T47D (cell line): ENCODE measurements around the gene MAP4K5.

Experiments used
- DNase-seq, 2 experiments: peaks; one replicate each; pipeline versions ENCODE4 v3.0.0 to v3.0.0-alpha.2; 2011 to 2012; ENCODE audit warnings: low read depth in 1 of 2, low spot score in 1 of 2
- JUND ChIP-seq: IDR thresholded peaks from 2 replicates; pipeline ENCODE4 v1.6.1; 2012; ENCODE audit warnings: low read depth
- in situ Hi-C: cut with HindIII; loops from 2 replicates; pipeline ENCODE4 v1.10.0; 2016; ENCODE audit warnings: low sequenced_read_pairs, low pct_unique_long_range_greater_than_20kb

Gene MAP4K5

GRCh38 chr14:50400461-50400860 lies 131.9 kb downstream of the MAP4K5 start:
- no peak for TF ChIP-seq JUND
- in situ Hi-C loops, result no loop called here

GRCh38 chr14:50399251-50400032 lies 132.9 kb downstream of the MAP4K5 start:
- TF ChIP-seq JUND, result no peak
- DNase-seq, result peak; percentile 26 to 80
- in situ Hi-C loops, result no loop called here

More at GRCh38 chr14:50400461-50400860, 131.9 kb downstream of the MAP4K5 start:
- no peak for DNase-seq

- no peak for TF ChIP-seq JUND
- DNase-seq, result no peak
- in situ Hi-C loops, result no loop called here
These were observed 134.2 kb downstream of the MAP4K5 start for GRCh38 chr14:50398189-50398580.

GRCh38 chr14:50397390-50398188 lies 134.8 kb downstream of the MAP4K5 start:
- in situ Hi-C loops, result no loop called here
- no peak for DNase-seq
- TF ChIP-seq JUND, result no peak

GRCh38 chr14:50396631-50397389 lies 135.6 kb downstream of the MAP4K5 start, which contains the start of gene CDKL1:
CDKL1 (minus strand) TSS chr14:50396881; CDS start chr14:50395868, 1,013 bp downstream.
- DNase-seq, result peak; percentile 70 to 74
- in situ Hi-C loops, result no loop called here
- TF ChIP-seq JUND, result no peak

- in situ Hi-C loops, result no loop called here
- DNase-seq, result no peak
- no peak for TF ChIP-seq JUND
These were observed 136.9 kb downstream of the MAP4K5 start for GRCh38 chr14:50395448-50395847.

- DNase-seq, result no peak
- TF ChIP-seq JUND, result no peak
- in situ Hi-C loops, result no loop called here
These were observed 137.7 kb downstream of the MAP4K5 start for GRCh38 chr14:50394713-50395112.

GRCh38 chr14:50389668-50390441 lies 142.5 kb downstream of the MAP4K5 start:
- no peak for DNase-seq
- in situ Hi-C loops, result no loop called here
- TF ChIP-seq JUND, result no peak

GRCh38 chr14:50388256-50388931 lies 144.0 kb downstream of the MAP4K5 start:
- DNase-seq, result no peak
- TF ChIP-seq JUND, result no peak

GRCh38 chr14:50387548-50387947 lies 144.8 kb downstream of the MAP4K5 start:
- DNase-seq, result no peak
- in situ Hi-C loops, result no loop called here
- no peak for TF ChIP-seq JUND

More at GRCh38 chr14:50388256-50388931, 144.0 kb downstream of the MAP4K5 start:
- in situ Hi-C loops, result no loop called here

GRCh38 chr14:50383618-50384225 lies 148.6 kb downstream of the MAP4K5 start:
- no peak for TF ChIP-seq JUND
- in situ Hi-C loops, result no loop called here
- DNase-seq, result peak in 1 of 2 experiments; percentile 15
